Retinal pigment epithelial cell (primary cell): ENCODE data around the gene VPS37D.

Source experiments
- DNase-seq: peaks from one replicate; pipeline ENCODE4 v3.0.0-alpha.2; 2010; ENCODE audit warnings: low read depth
- H3K4me3 ChIP-seq: 2 replicates; pipeline ENCODE4 v1.5.1; 2011; ENCODE audit warnings: mild to moderate bottlenecking, low read length, control low read depth, moderate library complexity
- TF ChIP-seq, protein P1 (sequence below): conservative IDR thresholded peaks from 2 replicates; pipeline ENCODE4 v1.5.1; 2011; ENCODE audit warnings: low read depth, low read length, control low read depth, inconsistent platforms

Gene VPS37D

DNA sequence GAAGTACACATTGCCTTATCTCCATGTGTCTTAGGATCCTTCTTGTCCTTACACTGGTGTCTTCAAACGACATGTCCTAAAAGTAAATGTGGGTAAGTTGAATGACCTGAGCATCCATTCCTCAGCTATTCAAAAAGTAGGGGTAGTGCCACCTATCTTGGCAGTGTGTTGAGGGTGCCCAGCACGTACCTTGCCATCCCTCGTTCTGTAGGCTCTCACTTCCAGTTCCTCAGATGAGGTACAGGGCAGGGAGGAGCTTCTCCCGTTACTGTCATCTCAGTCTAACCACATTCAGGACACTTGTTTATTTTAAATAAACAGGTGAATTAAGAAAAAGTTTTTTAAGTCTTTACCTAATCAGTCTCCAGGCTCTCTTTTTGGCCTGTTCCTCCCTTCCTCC, 28.7 kb downstream of the VPS37D start:
- H3K4me3 ChIP-seq, result no peak overlapping the region
- DNase-seq, result no peak
- TF ChIP-seq, protein P1, sequence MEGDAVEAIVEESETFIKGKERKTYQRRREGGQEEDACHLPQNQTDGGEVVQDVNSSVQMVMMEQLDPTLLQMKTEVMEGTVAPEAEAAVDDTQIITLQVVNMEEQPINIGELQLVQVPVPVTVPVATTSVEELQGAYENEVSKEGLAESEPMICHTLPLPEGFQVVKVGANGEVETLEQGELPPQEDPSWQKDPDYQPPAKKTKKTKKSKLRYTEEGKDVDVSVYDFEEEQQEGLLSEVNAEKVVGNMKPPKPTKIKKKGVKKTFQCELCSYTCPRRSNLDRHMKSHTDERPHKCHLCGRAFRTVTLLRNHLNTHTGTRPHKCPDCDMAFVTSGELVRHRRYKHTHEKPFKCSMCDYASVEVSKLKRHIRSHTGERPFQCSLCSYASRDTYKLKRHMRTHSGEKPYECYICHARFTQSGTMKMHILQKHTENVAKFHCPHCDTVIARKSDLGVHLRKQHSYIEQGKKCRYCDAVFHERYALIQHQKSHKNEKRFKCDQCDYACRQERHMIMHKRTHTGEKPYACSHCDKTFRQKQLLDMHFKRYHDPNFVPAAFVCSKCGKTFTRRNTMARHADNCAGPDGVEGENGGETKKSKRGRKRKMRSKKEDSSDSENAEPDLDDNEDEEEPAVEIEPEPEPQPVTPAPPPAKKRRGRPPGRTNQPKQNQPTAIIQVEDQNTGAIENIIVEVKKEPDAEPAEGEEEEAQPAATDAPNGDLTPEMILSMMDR, result no peak

DNA sequence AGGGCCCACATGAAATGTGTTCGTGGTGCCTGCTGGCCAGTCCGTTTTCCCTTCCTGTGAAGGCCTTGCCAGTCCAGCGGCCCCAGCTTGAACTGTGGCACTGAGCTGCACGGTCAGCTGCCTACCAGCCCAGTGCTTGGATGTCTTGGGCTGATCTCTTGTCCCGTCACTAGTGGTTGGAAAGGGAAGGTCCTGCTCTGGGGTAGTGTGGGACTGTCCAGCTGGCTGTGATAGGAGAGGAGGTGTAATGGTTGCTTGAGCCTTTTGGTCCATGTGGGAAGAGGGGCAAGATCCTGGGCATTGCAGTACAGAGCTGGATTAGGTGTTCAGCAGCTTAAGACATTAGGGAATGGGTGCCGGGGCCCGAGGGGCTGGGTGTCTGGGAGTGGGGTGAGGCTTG, 30.8 kb downstream of the VPS37D start:
- no peak overlapping the region for H3K4me3 ChIP-seq
- no peak for DNase-seq
- TF ChIP-seq, protein P1, result no peak

DNA sequence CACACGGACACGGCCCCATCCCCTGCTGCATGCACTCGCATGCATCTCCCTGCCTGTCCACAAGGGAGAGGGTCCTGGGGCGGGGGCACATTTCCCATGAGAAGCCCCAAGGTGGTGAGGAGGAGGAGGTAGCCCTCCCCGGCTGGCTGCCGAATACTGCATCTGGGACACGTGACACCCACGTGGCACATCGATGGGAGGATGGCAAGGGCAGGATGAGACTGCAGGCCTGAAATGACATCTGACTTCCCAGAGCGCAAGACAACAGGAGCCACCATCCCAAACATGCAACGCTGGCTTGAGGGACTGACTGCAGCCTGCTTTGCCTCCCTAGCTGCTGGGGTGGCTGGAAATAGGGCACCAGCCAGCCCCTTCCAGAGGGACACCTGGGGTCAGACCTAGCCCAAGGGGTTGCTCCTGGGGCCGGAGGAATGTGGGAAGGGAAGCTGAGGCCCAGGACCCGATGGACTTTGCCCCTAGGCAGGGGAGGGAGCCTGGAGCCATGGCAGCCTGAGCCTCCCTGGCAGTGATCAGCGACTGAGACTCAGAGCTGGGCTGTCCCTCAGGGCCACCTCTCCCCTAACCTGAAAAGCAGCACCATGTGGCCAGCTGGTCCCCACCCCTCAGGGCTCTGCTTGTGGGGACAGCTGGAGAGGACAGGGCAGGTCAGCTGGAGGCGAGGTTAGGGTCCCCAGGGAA, 31.9 kb downstream of the VPS37D start:
- DNase-seq, result no peak
- no peak overlapping the region for H3K4me3 ChIP-seq
- TF ChIP-seq, protein P1, result no peak

DNA sequence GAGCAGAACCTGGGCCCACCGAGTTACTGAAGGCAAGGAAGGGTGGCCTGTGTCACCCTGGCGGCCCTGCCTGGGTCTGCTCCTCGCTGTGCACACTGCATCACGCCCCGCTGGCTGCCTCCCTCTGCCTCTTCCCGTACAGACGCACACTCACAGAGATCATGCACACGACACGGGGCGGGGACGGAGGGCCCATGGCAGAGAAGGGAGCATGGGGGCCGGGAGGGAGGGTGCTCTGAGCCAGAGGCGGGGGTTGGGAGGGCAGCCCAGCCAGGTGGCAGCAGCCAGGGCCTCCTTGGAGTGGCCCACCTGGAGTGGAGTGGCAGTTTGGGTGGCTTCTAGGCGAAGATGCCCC, 32.4 kb downstream of the VPS37D start:
- no peak for DNase-seq
- no peak overlapping the region for H3K4me3 ChIP-seq
- TF ChIP-seq, protein P1, result no peak

DNA sequence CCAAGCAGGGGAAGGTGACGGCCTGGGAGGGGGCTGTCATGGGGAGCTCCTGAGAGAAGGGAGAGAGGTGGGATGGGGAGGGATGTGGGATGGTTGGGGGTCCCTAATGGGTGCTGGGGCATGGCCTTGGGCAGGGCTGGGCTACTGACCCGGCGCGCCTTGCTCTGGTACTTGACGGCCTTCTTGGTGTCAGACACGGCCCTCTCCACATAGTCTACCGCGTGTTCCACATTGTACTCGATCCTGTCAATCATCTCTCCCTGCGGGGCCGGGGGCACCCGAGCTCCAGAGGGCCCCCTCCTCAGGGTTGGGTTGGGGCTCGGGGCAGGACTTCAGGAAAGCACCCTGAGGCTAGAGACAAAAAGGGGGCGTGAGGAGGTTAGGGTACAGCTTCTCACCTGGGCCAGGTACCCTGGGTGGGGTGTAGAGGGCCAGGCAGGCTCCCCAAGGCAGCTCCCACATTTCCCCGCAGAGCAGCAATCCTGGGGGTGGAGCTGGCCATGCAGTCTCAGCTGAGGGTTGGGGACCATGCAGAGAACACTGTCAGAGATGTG, 33.0 kb downstream of the VPS37D start:
- no peak for DNase-seq
- no peak overlapping the region for H3K4me3 ChIP-seq
- TF ChIP-seq, protein P1, result no peak

DNA sequence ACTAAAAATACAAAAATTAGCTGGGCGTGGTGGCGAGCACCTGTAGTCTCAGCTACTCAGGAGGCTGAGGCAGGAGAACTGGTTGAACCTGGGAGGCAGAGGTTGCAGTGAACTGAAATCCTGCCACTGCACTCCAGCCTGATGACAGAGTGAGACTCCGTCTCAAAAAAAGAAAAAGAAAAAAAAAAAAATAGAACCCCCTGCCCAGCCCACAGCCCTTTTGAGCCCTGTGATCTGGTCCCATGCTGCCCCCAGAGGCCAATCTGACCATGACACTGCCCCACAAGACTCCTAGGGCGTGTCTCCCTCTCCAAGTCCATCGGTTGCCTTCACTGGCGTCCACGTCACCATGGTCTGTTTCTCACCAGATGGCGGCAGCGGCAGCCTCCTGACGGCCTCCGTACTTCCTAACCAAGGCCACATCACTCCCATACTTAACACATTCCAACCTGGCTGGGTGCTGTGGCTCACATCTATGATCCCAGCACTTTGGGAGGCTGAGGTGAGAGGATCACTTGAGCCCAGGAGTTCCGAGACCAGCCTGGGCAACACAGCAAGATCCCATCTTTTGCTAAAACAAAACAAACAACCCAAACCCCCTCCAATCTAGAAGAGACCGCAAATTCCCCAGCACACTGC, 33.8 kb downstream of the VPS37D start:
- no peak overlapping the region for H3K4me3 ChIP-seq
- TF ChIP-seq, protein P1, result peak; percentile 69
- DNase-seq, result no peak

DNA sequence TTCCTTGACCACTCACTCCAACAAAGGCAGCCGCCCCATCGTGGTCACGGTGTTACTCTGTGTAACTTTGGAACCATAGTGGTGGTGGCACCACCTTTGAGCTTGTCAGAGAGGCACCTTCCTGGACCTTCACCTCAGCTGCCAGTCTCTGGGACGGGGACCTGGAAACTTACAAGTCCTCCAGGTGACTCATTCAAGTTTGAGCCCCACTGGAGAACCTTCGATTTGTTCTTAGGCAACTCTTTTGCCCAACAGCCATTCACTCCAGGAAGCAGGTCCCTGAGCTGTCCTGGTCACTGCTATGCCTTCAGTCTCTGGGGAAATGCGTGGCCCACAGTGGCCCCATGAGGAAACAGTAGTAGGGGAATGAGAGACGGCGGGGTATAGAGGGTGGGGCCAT, 34.6 kb downstream of the VPS37D start:
- no peak overlapping the region for H3K4me3 ChIP-seq
- DNase-seq, result no peak
- TF ChIP-seq, protein P1, result no peak
